ENCODE measurements around the gene ZNF541.

ZNF541 gene

GRCh38 chr19:47523473-47523872 is 49.5 kb downstream of the ZNF541 start:
- TF ChIP-seq CTCF (IDR thresholded peaks at IDR 0.05; ENCODE audit: insufficient read depth, low read length, poor library complexity, severe bottlenecking) = no peak
- Histone ChIP-seq H3K27me3 (replicated peaks; ENCODE audit: control insufficient read depth, insufficient read depth, low read length) (no peaks in the 10 kb centered on the region; the same call in 1 of the 2 replicates), H3K36me3 (ENCODE audit: control insufficient read depth, insufficient read depth, low read length) (no peaks in the 10 kb centered on the region), H3K4me3 (replicated peaks; ENCODE audit: low read depth, low read length) (no peak overlapping the region)
- no peak for DNase-seq (ENCODE audit: extremely low read depth, insufficient read length)

Measured in GM06990 (cell line).